ENCODE results near the gene ZSWIM1.
"Not testable (repeated sequence)": the region's sequence is repeated elsewhere in the genome, so short reads cannot be mapped to it uniquely, and the experiment has no call there.

The ZSWIM1 gene

GRCh38 chr20:45857114-45857881, 23.7 kb upstream of the ZSWIM1 start, which contains the start of the genes ACOT8 and ZSWIM3:
Gene ACOT8 (minus strand): TSS chr20:45857392. CDS start chr20:45857315, 77 bp downstream.
Gene ZSWIM3 (plus strand): TSS chr20:45857614. CDS start chr20:45857826, 212 bp downstream.
- DNase-seq = peak; percentile 95

GRCh38 chr20:45857882-45858216, 23.2 kb upstream of the ZSWIM1 start:
- no peak for DNase-seq

GRCh38 chr20:45859916-45860315, 21.1 kb upstream of the ZSWIM1 start:
- DNase-seq = no peak

GRCh38 chr20:45860560-45861220, 20.3 kb upstream of the ZSWIM1 start:
- DNase-seq = peak; percentile 1

GRCh38 chr20:45861221-45862075, 19.6 kb upstream of the ZSWIM1 start:
- DNase-seq = no peak

GRCh38 chr20:45863543-45864470, 17.2 kb upstream of the ZSWIM1 start:
- peak; percentile 3 for DNase-seq

- DNase-seq = no peak
Measured at GRCh38 chr20:45866454-45866853, 14.6 kb upstream of the ZSWIM1 start.

GRCh38 chr20:45867136-45867818, 13.8 kb upstream of the ZSWIM1 start:
- DNase-seq = no peak

GRCh38 chr20:45867819-45868176, 13.2 kb upstream of the ZSWIM1 start:
- DNase-seq = no peak

GRCh38 chr20:45872626-45873025, 8.4 kb upstream of the ZSWIM1 start:
- DNase-seq = no peak

- no peak for DNase-seq
Measured at GRCh38 chr20:45873409-45874103, 7.5 kb upstream of the ZSWIM1 start.

GRCh38 chr20:45874104-45874481, 6.9 kb upstream of the ZSWIM1 start:
- DNase-seq = not testable (repeated sequence)

- DNase-seq = no peak
Measured at GRCh38 chr20:45874576-45874975, 6.5 kb upstream of the ZSWIM1 start.

- DNase-seq = no peak
Measured at GRCh38 chr20:45878076-45878761, 2.8 kb upstream of the ZSWIM1 start.

GRCh38 chr20:45882469-45883099, 1.6 kb downstream of the ZSWIM1 start:
- no peak for DNase-seq

GRCh38 chr20:45883100-45883469, 2.1 kb downstream of the ZSWIM1 start:
- no peak for DNase-seq

- DNase-seq = no peak
Measured at GRCh38 chr20:45886590-45887345, 5.7 kb downstream of the ZSWIM1 start.

GRCh38 chr20:45887346-45887715, 6.3 kb downstream of the ZSWIM1 start, which contains the start of gene SPATA25:
Gene SPATA25 (minus strand): TSS chr20:45887622. CDS start chr20:45887590, 32 bp downstream.
- no peak for DNase-seq

- DNase-seq = no peak
Measured at GRCh38 chr20:45888681-45889080, 7.7 kb downstream of the ZSWIM1 start.

All from NCI-H748 treated with DMSO at 0.1 percent for 48 hours (cell line).